SK-N-SH treated with all-trans-retinoic acid at 6 μM for 48 hours (cell line): ENCODE data around the gene SLC4A4.

Experiments used
- ATAC-seq: fragments of 200-7000 bp; cut with Tn5 transposase; 3 replicates; pipeline ENCODE4 v1.9.1; 2020; ENCODE audit warnings: mild to moderate bottlenecking, moderate library complexity
- ARNTL ChIP-seq: fragments of 450-650 bp; formaldehyde crosslinking; IDR thresholded peaks from 2 replicates; pipeline ENCODE4 v1.5.0; 2020; ENCODE audit warnings: low read depth, mild to moderate bottlenecking, moderate library complexity, borderline replicate concordance
- BACH2 ChIP-seq: fragments of 250-450 bp; sonication (Bioruptor Pico); IDR thresholded peaks from 2 replicates; pipeline ENCODE4 v1.9.0; 2021; ENCODE audit warnings: mild to moderate bottlenecking, borderline replicate concordance
- CSDC2 ChIP-seq: fragments of 250-450 bp; sonication (Bioruptor Pico); IDR thresholded peaks from 2 replicates; pipeline ENCODE4 v1.5.0; 2020; ENCODE audit warnings: mild to moderate bottlenecking, moderate library complexity
- CSRNP3 ChIP-seq: fragments of 250-450 bp; sonication (Bioruptor Pico); IDR thresholded peaks from 2 replicates; pipeline ENCODE4 v1.5.1; 2021; ENCODE audit warnings: mild to moderate bottlenecking, moderate library complexity
- GLIS3 ChIP-seq: fragments of 250-450 bp; sonication (Bioruptor Pico); IDR thresholded peaks from 2 replicates; pipeline ENCODE4 v1.5.0; 2020; ENCODE audit warnings: mild to moderate bottlenecking, moderate library complexity
- ISL1 ChIP-seq: fragments of 250-450 bp; sonication (Bioruptor Pico); IDR thresholded peaks from 2 replicates; pipeline ENCODE4 v2.1.2; 2022; ENCODE audit warnings: mild to moderate bottlenecking, moderate library complexity
- OSR1 ChIP-seq: fragments of 250-450 bp; sonication (Bioruptor Pico); IDR thresholded peaks from 2 replicates; pipeline ENCODE4 v1.8.0; 2022; ENCODE audit warnings: moderate library complexity, mild to moderate bottlenecking, inconsistent platforms
- POU6F1 ChIP-seq: fragments of 250-450 bp; sonication (Bioruptor Pico); IDR thresholded peaks from 2 replicates; pipeline ENCODE4 v1.8.0; 2021; ENCODE audit warnings: low read depth, mild to moderate bottlenecking, moderate library complexity, borderline replicate concordance
- PPARA ChIP-seq: fragments of 250-450 bp; sonication (Bioruptor Pico); IDR thresholded peaks from 2 replicates; pipeline ENCODE4 v1.5.0; 2020; ENCODE audit warnings: mild to moderate bottlenecking, borderline replicate concordance
- RARB ChIP-seq: fragments of 250-450 bp; sonication (Bioruptor Pico); IDR thresholded peaks from 2 replicates; pipeline ENCODE4 v1.8.0; 2021; ENCODE audit warnings: mild to moderate bottlenecking, moderate library complexity
- SNAI2 ChIP-seq: fragments of 250-450 bp; sonication (Bioruptor Pico); IDR thresholded peaks from 2 replicates; pipeline ENCODE4 v1.5.0; 2020; ENCODE audit warnings: mild to moderate bottlenecking, moderate library complexity
- TOX ChIP-seq: fragments of 250-450 bp; sonication (Bioruptor Pico); IDR thresholded peaks from 2 replicates; pipeline ENCODE4 v1.8.0; 2021; ENCODE audit warnings: mild to moderate bottlenecking, moderate library complexity, borderline replicate concordance
- ZC3H10 ChIP-seq: fragments of 250-450 bp; sonication (Bioruptor Pico); IDR thresholded peaks from 2 replicates; pipeline ENCODE4 v1.5.1; 2021; ENCODE audit warnings: mild to moderate bottlenecking, moderate library complexity
- ZFP3 ChIP-seq: fragments of 250-450 bp; sonication (Bioruptor Pico); IDR thresholded peaks from 2 replicates; pipeline ENCODE4 v1.5.0; 2020; ENCODE audit warnings: mild to moderate bottlenecking, moderate library complexity
- ZFP30 ChIP-seq: fragments of 450-650 bp; formaldehyde crosslinking; IDR thresholded peaks from 2 replicates; pipeline ENCODE4 v1.5.0; 2022; ENCODE audit warnings: mild to moderate bottlenecking, moderate library complexity
- ZNF565 ChIP-seq: fragments of 450-650 bp; formaldehyde crosslinking; conservative IDR thresholded peaks from 2 replicates; pipeline ENCODE4 v1.5.0; 2020; ENCODE audit warnings: low read depth, mild to moderate bottlenecking, moderate library complexity
- ZNF70 ChIP-seq: fragments of 450-650 bp; formaldehyde crosslinking; IDR thresholded peaks from 2 replicates; pipeline ENCODE4 v1.5.0; 2020; ENCODE audit warnings: mild to moderate bottlenecking, moderate library complexity
- TF ChIP-seq, protein P1 (sequence below): fragments of 250-450 bp; sonication (Bioruptor Pico); IDR thresholded peaks from 2 replicates; pipeline ENCODE4 v1.5.0; 2020; ENCODE audit warnings: mild to moderate bottlenecking, moderate library complexity
- TF ChIP-seq, protein P2 (sequence below): fragments of 250-450 bp; sonication (Bioruptor Pico); IDR thresholded peaks from 2 replicates; pipeline ENCODE4 v1.5.1; 2020; ENCODE audit warnings: low read depth, mild to moderate bottlenecking, moderate library complexity

The SLC4A4 gene

GRCh38 chr4:71498002-71498401 is 159.2 kb downstream of the SLC4A4 start (continued):
- TF ChIP-seq, protein P1, sequence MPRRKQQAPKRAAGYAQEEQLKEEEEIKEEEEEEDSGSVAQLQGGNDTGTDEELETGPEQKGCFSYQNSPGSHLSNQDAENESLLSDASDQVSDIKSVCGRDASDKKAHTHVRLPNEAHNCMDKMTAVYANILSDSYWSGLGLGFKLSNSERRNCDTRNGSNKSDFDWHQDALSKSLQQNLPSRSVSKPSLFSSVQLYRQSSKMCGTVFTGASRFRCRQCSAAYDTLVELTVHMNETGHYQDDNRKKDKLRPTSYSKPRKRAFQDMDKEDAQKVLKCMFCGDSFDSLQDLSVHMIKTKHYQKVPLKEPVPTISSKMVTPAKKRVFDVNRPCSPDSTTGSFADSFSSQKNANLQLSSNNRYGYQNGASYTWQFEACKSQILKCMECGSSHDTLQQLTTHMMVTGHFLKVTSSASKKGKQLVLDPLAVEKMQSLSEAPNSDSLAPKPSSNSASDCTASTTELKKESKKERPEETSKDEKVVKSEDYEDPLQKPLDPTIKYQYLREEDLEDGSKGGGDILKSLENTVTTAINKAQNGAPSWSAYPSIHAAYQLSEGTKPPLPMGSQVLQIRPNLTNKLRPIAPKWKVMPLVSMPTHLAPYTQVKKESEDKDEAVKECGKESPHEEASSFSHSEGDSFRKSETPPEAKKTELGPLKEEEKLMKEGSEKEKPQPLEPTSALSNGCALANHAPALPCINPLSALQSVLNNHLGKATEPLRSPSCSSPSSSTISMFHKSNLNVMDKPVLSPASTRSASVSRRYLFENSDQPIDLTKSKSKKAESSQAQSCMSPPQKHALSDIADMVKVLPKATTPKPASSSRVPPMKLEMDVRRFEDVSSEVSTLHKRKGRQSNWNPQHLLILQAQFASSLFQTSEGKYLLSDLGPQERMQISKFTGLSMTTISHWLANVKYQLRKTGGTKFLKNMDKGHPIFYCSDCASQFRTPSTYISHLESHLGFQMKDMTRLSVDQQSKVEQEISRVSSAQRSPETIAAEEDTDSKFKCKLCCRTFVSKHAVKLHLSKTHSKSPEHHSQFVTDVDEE (CRISPR knock-in tag), result no peak
- no peak for TF ChIP-seq RARB (CRISPR knock-in tag)
- TF ChIP-seq CSDC2 (CRISPR knock-in tag), result no peak
- TF ChIP-seq ZFP3 (CRISPR knock-in tag), result no peak
- TF ChIP-seq, all 23 proteins: peak for 0

GRCh38 chr4:71498625-71499024 is 159.8 kb downstream of the SLC4A4 start:
- ATAC-seq, result no peak
- TF ChIP-seq CSRNP3, result no peak
- no peak for TF ChIP-seq BACH2
- no peak for TF ChIP-seq ARNTL (CRISPR knock-in tag)

DNA sequence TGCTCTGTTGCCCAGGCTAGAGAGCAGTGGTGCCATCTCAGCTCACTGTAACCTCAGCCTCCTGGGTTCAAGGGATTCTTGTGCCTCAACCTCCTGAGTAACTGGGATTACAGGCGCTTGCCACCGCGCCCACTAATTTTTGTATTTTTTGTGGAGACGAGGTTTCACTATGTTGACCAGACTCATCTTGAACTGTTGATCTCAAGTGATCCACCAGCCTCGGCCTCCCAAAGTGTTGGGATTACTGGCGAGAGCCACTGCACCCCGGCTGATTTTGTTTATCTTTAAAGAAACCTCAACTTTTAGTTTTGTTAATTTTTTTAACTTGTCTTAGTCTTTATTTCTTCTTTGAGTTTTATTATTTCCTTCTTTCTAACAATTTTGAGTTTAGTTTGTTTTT is 163.2 kb downstream of the SLC4A4 start:
- ATAC-seq, result no peak
- no peak for TF ChIP-seq ZFP3 (CRISPR knock-in tag)

GRCh38 chr4:71518283-71518989 is 179.6 kb downstream of the SLC4A4 start:
- TF ChIP-seq TOX (CRISPR knock-in tag) (no peak), GLIS3 (CRISPR knock-in tag) (no peak), BACH2 (no peak)
- TF ChIP-seq, protein P2, sequence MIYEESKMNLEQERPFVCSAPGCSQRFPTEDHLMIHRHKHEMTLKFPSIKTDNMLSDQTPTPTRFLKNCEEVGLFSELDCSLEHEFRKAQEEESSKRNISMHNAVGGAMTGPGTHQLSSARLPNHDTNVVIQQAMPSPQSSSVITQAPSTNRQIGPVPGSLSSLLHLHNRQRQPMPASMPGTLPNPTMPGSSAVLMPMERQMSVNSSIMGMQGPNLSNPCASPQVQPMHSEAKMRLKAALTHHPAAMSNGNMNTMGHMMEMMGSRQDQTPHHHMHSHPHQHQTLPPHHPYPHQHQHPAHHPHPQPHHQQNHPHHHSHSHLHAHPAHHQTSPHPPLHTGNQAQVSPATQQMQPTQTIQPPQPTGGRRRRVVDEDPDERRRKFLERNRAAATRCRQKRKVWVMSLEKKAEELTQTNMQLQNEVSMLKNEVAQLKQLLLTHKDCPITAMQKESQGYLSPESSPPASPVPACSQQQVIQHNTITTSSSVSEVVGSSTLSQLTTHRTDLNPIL (CRISPR knock-in tag), result no peak
- no peak for ATAC-seq

DNA sequence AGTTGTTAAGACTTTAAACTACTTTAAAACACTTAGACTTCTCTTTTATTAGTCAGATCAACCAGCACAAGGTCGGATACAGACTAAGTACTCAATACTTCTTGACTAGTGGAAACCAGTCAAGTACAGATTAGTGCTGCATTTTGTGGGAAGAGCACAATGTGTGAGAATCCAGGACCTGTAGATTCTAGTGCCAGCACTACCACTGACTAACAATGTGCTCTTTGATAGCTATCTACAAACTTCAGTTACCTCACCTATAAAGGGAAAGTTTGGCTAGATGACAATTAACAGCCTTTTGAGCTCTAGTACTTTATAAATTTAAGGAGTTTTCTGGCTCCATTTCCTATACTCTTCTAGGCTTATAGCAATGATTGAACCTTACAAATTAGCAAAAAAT is 181.5 kb downstream of the SLC4A4 start:
- TF ChIP-seq ZC3H10, result no peak
- TF ChIP-seq PPARA (CRISPR knock-in tag), result no peak
- TF ChIP-seq ARNTL (CRISPR knock-in tag), result no peak
- TF ChIP-seq OSR1 (CRISPR knock-in tag), result no peak
- TF ChIP-seq GLIS3 (CRISPR knock-in tag), result no peak
- TF ChIP-seq, protein P2 (CRISPR knock-in tag), result no peak
- TF ChIP-seq CSRNP3, result no peak
- TF ChIP-seq SNAI2 (CRISPR knock-in tag), result no peak
- TF ChIP-seq ZNF70 (CRISPR knock-in tag), result no peak
- TF ChIP-seq BACH2, result no peak
- TF ChIP-seq ISL1, result no peak
- TF ChIP-seq ZFP30 (CRISPR knock-in tag), result no peak
- no peak for TF ChIP-seq RARB (CRISPR knock-in tag)
- TF ChIP-seq POU6F1, result no peak
- TF ChIP-seq ZNF565, result no peak
- ATAC-seq, result no peak
